ENCODE results near the gene C17orf114.

The C17orf114 gene

DNA sequence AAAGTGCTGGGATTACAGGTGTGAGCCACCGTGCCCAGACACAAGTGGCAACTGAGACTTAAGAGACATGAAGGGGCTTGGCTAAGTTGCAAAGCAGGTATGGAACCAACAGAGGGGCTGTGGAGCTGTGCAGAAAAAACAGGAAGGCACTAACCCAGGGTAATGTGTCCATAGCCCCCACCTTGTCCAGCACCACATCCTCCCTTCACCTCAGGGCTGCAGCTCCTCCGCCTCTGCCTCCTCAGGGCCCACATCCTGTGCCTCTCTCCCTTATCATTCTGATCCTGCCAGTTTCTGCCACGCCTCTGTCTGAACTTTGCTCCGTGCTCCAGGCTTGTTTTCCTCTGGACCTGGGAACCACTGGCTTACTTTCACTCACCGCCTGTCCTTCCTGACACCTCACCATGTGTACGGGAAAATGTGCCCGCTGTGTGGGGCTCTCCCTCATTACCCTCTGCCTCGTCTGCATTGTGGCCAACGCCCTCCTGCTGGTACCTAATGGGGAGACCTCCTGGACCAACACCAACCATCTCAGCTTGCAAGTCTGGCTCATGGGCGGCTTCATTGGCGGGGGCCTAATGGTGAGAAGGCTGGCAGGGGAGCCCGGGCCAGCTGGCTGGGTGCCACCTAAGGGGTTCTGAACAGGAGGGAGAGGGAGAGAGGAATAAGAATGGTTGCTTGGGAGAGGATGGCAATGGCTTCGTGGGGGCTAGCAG, 30.5 kb downstream of the C17orf114 start, which contains the start of gene TM4SF5 (continued):
- 0 out of 2 replicates have a peak, but pooled peaks have one; percentile 43 for TF ChIP-seq ZNF296 (CRISPR knock-in tag; conservative IDR thresholded peaks at IDR 0.05)
- peak; percentile 79 for TF ChIP-seq THAP11 (CRISPR knock-in tag; IDR thresholded peaks at IDR 0.05)
- peak; percentile 92 for TF ChIP-seq IRF2 (CRISPR knock-in tag; IDR thresholded peaks at IDR 0.05)
- 0 out of 2 replicates have a peak, but pooled peaks have one; percentile 38 for TF ChIP-seq ZBTB7B (CRISPR knock-in tag; IDR thresholded peaks at IDR 0.05)
- no peak for TF ChIP-seq KLF13 (CRISPR knock-in tag; IDR thresholded peaks at IDR 0.05)
- peak; percentile 80 for TF ChIP-seq SRY (CRISPR knock-in tag; IDR thresholded peaks at IDR 0.05)
- peak; percentile 42; the same call in 1 of the 2 replicates for TF ChIP-seq ZFP1 (CRISPR knock-in tag; IDR thresholded peaks at IDR 0.05)
- peak; percentile 52; the same call in 1 of the 2 replicates for TF ChIP-seq RXRA (CRISPR knock-in tag; IDR thresholded peaks at IDR 0.05)
- no peak for TF ChIP-seq XRCC5 (optimal IDR thresholded peaks at IDR 0.05; ENCODE audit: low read length)
- TF ChIP-seq ZNF292 (CRISPR knock-in tag; IDR thresholded peaks at IDR 0.05; ENCODE audit: borderline replicate concordance, low read depth): peak; percentile 95; the same call in 1 of the 2 replicates
- no peak for TF ChIP-seq ZC3H13 (CRISPR knock-in tag; IDR thresholded peaks at IDR 0.05)
- TF ChIP-seq SOX6 (IDR thresholded peaks at IDR 0.05): no peak
- TF ChIP-seq SOX6 (CRISPR knock-in tag; IDR thresholded peaks at IDR 0.05): peak; percentile 87
- peak; percentile 86 for TF ChIP-seq ZBTB43 (CRISPR knock-in tag; conservative IDR thresholded peaks at IDR 0.05)
- peak; percentile 88 for TF ChIP-seq PHF21A (CRISPR knock-in tag; IDR thresholded peaks at IDR 0.05)
- TF ChIP-seq SOX13 (IDR thresholded peaks at IDR 0.05): no peak
- peak in 1 of 2 experiments; percentile 69; a peak in 2 of 4 replicates for TF ChIP-seq SOX13 (CRISPR knock-in tag; conservative IDR thresholded peaks at IDR 0.05 in 1 of 2, IDR thresholded peaks at IDR 0.05 in 1 of 2)
- 0 out of 2 replicates have a peak, but pooled peaks have one; percentile 17 for TF ChIP-seq ZNF225 (CRISPR knock-in tag; IDR thresholded peaks at IDR 0.05)
- TF ChIP-seq HNF4G (IDR thresholded peaks at IDR 0.05; ENCODE audit: borderline replicate concordance, low read depth, low read length): peak; percentile 83
- TF ChIP-seq HNF4G (CRISPR knock-in tag; IDR thresholded peaks at IDR 0.05; ENCODE audit: borderline replicate concordance, low read depth): peak; percentile 88; the same call in 1 of the 2 replicates
- 0 out of 2 replicates have a peak, but pooled peaks have one; percentile 81 for TF ChIP-seq SATB2 (CRISPR knock-in tag; IDR thresholded peaks at IDR 0.05)
- TF ChIP-seq, protein P1, sequence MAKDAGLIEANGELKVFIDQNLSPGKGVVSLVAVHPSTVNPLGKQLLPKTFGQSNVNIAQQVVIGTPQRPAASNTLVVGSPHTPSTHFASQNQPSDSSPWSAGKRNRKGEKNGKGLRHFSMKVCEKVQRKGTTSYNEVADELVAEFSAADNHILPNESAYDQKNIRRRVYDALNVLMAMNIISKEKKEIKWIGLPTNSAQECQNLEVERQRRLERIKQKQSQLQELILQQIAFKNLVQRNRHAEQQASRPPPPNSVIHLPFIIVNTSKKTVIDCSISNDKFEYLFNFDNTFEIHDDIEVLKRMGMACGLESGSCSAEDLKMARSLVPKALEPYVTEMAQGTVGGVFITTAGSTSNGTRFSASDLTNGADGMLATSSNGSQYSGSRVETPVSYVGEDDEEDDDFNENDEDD (CRISPR knock-in tag; IDR thresholded peaks at IDR 0.05; ENCODE audit: borderline replicate concordance): peak; percentile 73; the same call in 1 of the 2 replicates
- peak; percentile 93; the same call in 1 of the 2 replicates for TF ChIP-seq KLF9 (CRISPR knock-in tag; IDR thresholded peaks at IDR 0.05; ENCODE audit: low read depth)
- TF ChIP-seq HMG20A (CRISPR knock-in tag; IDR thresholded peaks at IDR 0.05; ENCODE audit: borderline replicate concordance): peak; percentile 65; the same call in 1 of the 2 replicates
- TF ChIP-seq ZNF512 (CRISPR knock-in tag; IDR thresholded peaks at IDR 0.05): peak; percentile 77; the same call in 1 of the 2 replicates
